ENCODE measurements around the gene CETN3.

DNA sequence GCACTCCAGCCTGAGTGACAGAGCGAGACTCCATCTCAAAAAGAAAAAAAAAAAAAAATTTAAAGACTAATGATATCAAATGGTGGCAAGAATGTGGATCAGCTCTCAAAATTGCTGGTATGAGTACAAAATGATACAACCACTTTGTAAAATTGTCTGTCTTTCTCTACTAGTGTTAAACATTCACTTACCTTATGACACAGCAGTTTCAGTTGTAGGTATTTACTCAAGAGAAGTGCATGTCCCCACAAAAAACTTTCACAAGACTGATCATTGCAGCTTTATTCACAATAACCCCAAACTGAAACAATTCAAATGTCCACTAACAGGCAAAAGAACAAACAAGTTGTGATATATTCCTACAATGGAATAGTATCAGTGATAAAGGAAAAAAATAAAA is 14.7 kb upstream of the CETN3 start:
- no peak for TF ChIP-seq EZH2 (IDR thresholded peaks at IDR 0.05; ENCODE audit: insufficient read depth, poor library complexity, severe bottlenecking)
- TF ChIP-seq EZH2phosphoT487 (IDR thresholded peaks at IDR 0.05; ENCODE audit: insufficient read depth, low read depth), result no peak
